ENCODE measurements around the gene KIAA0232. TPM values are rescaled to one million over a fixed set of nuclear protein-coding genes. Genes with fewer than 3 reads are reported as not detected.

The KIAA0232 gene
- total RNA-seq, 4 donors from 2014 or later, result 19.8 to 73.6 (median 49.5) TPM

DNA sequence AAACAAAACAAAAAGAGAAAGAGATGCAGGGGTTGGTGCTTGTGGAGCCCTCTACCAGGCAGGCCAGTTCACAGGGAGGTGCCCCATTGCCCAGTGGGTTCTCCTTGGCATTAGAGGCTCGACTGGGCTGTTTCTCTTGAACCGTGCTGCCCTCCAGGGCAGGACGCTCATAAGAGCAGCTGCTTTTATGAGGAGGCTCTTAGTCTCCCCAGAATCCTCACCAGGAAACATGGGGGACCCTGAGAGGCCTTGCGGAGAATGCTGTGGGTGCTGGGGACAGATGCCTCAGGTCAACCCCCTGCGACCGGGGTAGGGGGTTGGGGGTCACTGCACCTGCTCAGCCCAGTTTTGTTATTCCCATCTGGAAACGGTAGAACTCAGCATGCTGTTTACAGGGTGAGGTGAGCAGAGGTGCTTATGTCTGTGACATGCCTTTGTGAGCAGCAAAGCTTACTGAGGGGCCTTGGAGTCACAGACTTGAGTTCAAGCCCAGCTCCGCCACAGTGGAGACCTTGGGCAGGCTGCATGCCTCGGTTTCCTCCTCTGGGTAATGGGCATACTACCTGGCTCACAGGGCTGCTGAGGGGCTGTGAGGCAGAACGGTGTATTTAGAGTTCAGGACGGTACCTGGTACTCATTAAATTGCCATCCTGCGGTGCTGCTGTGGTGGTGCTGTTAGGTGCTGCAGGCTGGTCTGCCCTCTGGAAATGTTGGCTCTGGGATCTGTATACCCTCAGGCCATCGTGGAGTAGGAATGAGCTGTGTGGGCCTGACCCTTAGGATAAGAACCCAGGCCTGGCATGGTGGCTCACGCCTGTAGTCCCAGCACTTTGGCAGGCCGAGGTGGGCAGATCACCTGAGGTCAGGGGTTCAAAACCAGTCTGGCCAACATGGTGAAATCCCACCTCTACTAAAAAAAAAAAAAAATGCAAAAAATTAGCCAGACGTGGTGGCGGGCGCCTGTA is 132.8 kb downstream of the KIAA0232 start:
- H3K27ac ChIP-seq, result peak overlapping the region in 3 of 4 donors; percentile 81 to 95 (median 88)
- DNase-seq, result no peak

DNA sequence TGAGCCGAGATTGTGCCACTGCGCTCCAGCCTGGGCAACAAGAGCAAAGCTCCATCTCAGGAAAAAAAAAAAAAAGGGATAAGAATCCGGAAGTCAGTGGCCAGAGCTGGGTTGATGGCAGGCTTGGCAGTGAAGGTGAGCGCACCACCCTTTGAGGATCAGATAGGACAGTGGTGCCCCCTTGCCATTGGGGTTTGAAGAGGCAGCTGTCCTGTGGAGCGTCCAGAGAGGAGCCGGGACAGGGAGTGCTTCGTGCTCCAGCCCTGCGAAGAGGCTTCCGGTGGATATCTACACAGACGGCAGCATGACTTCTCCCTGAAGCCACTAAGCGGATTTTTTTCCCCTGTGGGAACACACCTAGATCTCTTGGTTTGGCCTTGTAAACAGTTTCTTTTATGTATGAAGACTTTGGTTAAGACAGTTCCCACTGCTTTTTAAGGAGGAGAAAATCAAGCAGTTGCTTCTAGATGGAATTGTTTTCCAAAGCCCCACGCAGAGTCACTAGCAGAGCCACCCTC is 133.6 kb downstream of the KIAA0232 start:
- Histone ChIP-seq H3K4me3 (peak overlapping the region in 2 of 4 donors; percentile 15), H3K4me1 (peaks cover 17 to 64% (median 28%) of the 10 kb centered on the region in 4 donors), H3K36me3 (no peaks in the 10 kb centered on the region), H3K27me3 (no peaks in the 10 kb centered on the region), H3K27ac (peak overlapping the region; percentile 81 to 95 (median 86)), H3K9me3 (no peaks in the 10 kb centered on the region)
- DNase-seq, result no peak
- TF ChIP-seq POLR2A (IDR thresholded peaks at IDR 0.05) (no peak), CTCF (IDR thresholded peaks at IDR 0.05) (no peak)

More for the DNA sequence above, 132.8 kb downstream of the KIAA0232 start:
- H3K4me1 ChIP-seq, result peaks cover 20 to 67% (median 28%) of the 10 kb centered on the region in 4 donors
- TF ChIP-seq CTCF (IDR thresholded peaks at IDR 0.05) (no peak), POLR2A (IDR thresholded peaks at IDR 0.05) (no peak)
- no peaks in the 10 kb centered on the region for H3K9me3 ChIP-seq
- no peaks in the 10 kb centered on the region for H3K36me3 ChIP-seq
- H3K27me3 ChIP-seq, result no peaks in the 10 kb centered on the region
- no peak overlapping the region for H3K4me3 ChIP-seq

DNA sequence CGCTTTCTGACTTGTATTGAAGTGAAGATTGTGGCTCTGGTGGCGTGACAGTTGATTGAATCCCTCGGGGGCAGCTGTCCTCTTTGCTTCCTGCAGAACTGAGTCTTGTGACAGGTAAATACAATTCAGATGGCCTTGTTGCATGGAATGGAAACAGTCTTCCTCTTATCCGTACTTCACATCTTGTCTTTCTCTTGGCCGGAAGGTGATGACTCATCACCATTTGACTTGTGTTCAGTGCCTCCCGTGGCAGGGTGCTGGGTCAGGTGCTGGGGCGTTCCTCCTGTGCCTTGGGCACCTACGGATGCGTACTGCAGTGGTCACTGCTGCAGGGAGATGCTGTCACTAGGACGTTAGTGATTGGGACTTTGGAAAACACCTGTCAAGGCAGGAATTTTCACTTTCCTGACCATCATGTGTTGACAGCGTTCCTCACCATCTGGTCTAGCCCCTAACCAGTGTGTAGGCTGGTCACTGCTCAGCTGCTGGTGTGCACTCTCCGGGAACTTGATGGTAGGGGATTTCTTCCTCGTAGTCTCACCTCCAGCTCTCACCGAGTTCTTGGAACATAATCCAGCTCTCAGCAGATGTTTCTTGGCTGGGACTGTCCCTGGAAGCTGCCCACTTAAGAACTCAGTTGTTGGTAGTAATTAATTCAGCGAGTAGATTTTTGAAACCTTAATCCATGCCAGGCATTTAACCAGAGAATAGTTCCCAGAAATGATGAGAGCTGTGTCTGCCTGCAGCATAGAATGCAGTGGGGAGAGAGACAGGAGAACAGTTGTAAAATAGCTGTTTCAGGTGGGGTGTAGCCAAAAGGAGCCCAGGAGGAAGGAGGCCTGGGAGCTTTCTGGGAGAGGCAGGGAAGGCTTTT is 134.3 kb downstream of the KIAA0232 start:
- peaks cover 17 to 61% (median 28%) of the 10 kb centered on the region in 4 donors for H3K4me1 ChIP-seq

DNA sequence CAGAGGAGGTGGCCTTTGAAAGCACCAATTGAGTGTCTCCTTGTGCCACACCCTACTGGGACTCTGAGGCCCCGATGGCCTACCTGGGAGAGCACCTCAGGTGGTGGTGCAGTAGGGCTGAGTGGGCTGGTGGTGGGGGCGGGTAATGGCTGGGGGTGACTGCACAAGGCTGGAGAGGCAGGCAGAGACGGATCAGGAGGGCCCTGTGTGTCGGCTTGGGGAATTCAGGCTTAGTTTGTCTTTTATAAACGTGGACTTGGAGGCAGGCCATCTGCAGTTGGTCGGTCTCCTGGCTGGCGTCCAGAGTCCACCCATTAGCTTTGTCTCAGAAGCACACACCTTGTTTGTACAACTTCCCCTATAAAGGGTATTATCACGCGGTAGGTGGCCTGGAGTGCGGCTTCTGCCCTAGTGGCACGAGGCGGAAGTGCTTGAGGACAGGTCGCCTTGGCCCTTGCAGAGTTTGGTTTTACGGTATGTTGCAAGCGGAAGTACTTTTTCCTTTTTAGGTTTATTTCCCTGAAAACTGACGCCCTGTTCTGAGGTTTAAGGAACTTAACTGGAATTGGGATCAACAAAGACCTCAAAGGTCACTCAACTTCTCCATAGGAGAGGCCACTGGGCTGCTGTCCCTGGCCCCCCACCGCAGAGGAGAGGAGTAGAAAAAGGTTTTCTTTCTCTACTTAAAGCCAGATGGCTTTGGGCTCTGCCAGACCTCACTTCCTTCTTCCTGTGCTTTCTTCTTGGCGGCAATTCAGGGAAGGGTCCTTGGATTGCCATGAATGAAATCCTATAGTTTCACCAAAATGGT is 135.1 kb downstream of the KIAA0232 start:
- Histone ChIP-seq H3K27ac (peak overlapping the region; percentile 81 to 95 (median 86)), H3K27me3 (no peaks in the 10 kb centered on the region), H3K4me1 (peaks cover 17 to 61% (median 28%) of the 10 kb centered on the region in 4 donors), H3K9me3 (no peaks in the 10 kb centered on the region), H3K36me3 (no peaks in the 10 kb centered on the region), H3K4me3 (peak overlapping the region in 2 of 4 donors; percentile 15 to 18)
- peak; percentile 83 to 95 (median 91) for DNase-seq
- TF ChIP-seq POLR2A (IDR thresholded peaks at IDR 0.05) (peak in 1 of 2 donors; percentile 14), CTCF (IDR thresholded peaks at IDR 0.05) (peak; percentile 44 to 85 (median 72))

More for the DNA sequence above, 134.3 kb downstream of the KIAA0232 start:
- H3K27ac ChIP-seq, result peak overlapping the region; percentile 81 to 95 (median 86)
- H3K9me3 ChIP-seq, result no peaks in the 10 kb centered on the region
- no peaks in the 10 kb centered on the region for H3K27me3 ChIP-seq
- peak overlapping the region in 3 of 4 donors; percentile 15 to 18 (median 15) for H3K4me3 ChIP-seq
- no peak for TF ChIP-seq CTCF (IDR thresholded peaks at IDR 0.05)
- TF ChIP-seq POLR2A (IDR thresholded peaks at IDR 0.05), result no peak
- H3K36me3 ChIP-seq, result no peaks in the 10 kb centered on the region
- DNase-seq, result peak; percentile 77 to 92 (median 83)
